A549 (cell line): ENCODE results near the gene EMD. TPM values are rescaled to one million over a fixed set of nuclear protein-coding genes. Genes with fewer than 3 reads are reported as not detected.

Experiments
- ATAC-seq, 2 experiments: fragments of 200-7000 bp in 1 of 2; fragments of >200 bp in 1 of 2; cut with Nextera tagmentation in 1 of 2; cut with Tn5 transposase in 1 of 2; 3 replicates each; pipeline versions ENCODE4 v1.8.0 to v1.9.1; 2018 to 2020; ENCODE audit warnings: mild to moderate bottlenecking in 1 of 2, moderate library complexity in 1 of 2
- CTCF ChIA-PET: fragments of 300-600 bp; sonication (Branson Sonifier 250); formaldehyde crosslinking; extraction: SDS; loops from one replicate; lab custom pipeline; 2021; ENCODE audit warnings: antibody characterized with exemption, inconsistent platforms; lab: Yijun Ruan, JAX
- POLR2A ChIA-PET: fragments of 350-600 bp; formaldehyde crosslinking; extraction: SDS; loops from one replicate; lab custom pipeline; 2021; ENCODE audit warnings: antibody characterized with exemption, inconsistent platforms; lab: Yijun Ruan, JAX
- DNase-seq, 2 experiments: peaks; one replicate each; pipeline versions ENCODE4 v3.0.0 to v3.0.0-alpha.2; 2011 to 2016; ENCODE audit warnings: low read depth in 1 of 2, low spot score in 1 of 2
- FAIRE-seq: peaks from 2 replicates; lab custom pipeline; 2011; peaks lifted over from hg19 to GRCh38; lab: Jason Lieb, UNC
- H3K27ac ChIP-seq, 2 experiments: fragments of >200 bp; sonication (Bioruptor Twin); formaldehyde crosslinking; 3 replicates each; pipeline ENCODE4 v1.5.1; 2016 to 2017
- H3K4me1 ChIP-seq: fragments of >200 bp; sonication (Bioruptor Twin); formaldehyde crosslinking; 3 replicates; pipeline ENCODE4 v1.6.1; 2016
- H3K4me2 ChIP-seq: fragments of >200 bp; sonication (Bioruptor Twin); formaldehyde crosslinking; 3 replicates; pipeline ENCODE4 v1.6.1; 2016
- H3K4me3 ChIP-seq: fragments of >200 bp; sonication (Bioruptor Twin); formaldehyde crosslinking; 3 replicates; pipeline ENCODE4 v1.5.1; 2016
- H3K9me3 ChIP-seq: fragments of >200 bp; sonication (Bioruptor Twin); formaldehyde crosslinking; 3 replicates; pipeline ENCODE4 v1.6.1; 2016
- CEBPB ChIP-seq, 2 experiments: fragments of >200 bp in 1 of 2; sonication (Bioruptor Twin) in 1 of 2; formaldehyde crosslinking in 1 of 2; IDR thresholded peaks; 2 replicates each; pipeline ENCODE4 v1.6.1; 2012 to 2016
- EP300 ChIP-seq, 2 experiments: fragments of >200 bp; sonication (Bioruptor Twin); formaldehyde crosslinking; IDR thresholded peaks; 2 replicates in 1 of 2; 3 replicates in 1 of 2; pipeline ENCODE4 v1.6.1; 2016 to 2017
- FOSL2 ChIP-seq, 2 experiments: fragments of 450-650 bp in 1 of 2; fragments of >200 bp in 1 of 2; sonication (Bioruptor Twin) in 1 of 2; formaldehyde crosslinking; IDR thresholded peaks; 2 replicates each; pipeline versions ENCODE4 v1.5.0 to v1.6.1; 2016 to 2020; ENCODE audit warnings: mild to moderate bottlenecking in 1 of 2, moderate library complexity in 1 of 2
- FOXS1 ChIP-seq: fragments of 250-450 bp; sonication (Bioruptor Pico); IDR thresholded peaks from 2 replicates; pipeline ENCODE4 v1.5.0; 2020; ENCODE audit warnings: mild to moderate bottlenecking, moderate library complexity
- HOXA7 ChIP-seq: fragments of 250-450 bp; sonication (Bioruptor Pico); IDR thresholded peaks from 2 replicates; pipeline ENCODE4 v1.5.0; 2020; ENCODE audit warnings: mild to moderate bottlenecking, moderate library complexity
- HOXB5 ChIP-seq: fragments of 250-450 bp; sonication (Bioruptor Pico); IDR thresholded peaks from 2 replicates; pipeline ENCODE4 v1.5.0; 2020; ENCODE audit warnings: mild to moderate bottlenecking, moderate library complexity
- JUN ChIP-seq, 2 experiments: fragments of >200 bp; sonication (Bioruptor Twin); formaldehyde crosslinking; IDR thresholded peaks; 2 replicates in 1 of 2; 3 replicates in 1 of 2; pipeline ENCODE4 v1.6.1; 2016 to 2017
- JUNB ChIP-seq: fragments of >200 bp; sonication (Bioruptor Twin); formaldehyde crosslinking; IDR thresholded peaks from 2 replicates; pipeline ENCODE4 v1.6.1; 2016
- MAFK ChIP-seq: fragments of 450-650 bp; IDR thresholded peaks from 2 replicates; pipeline ENCODE4 v1.6.1; 2014; ENCODE audit not compliant: partially characterized antibody
- RAD21 ChIP-seq, 2 experiments: fragments of >200 bp in 1 of 2; sonication (Bioruptor Twin) in 1 of 2; formaldehyde crosslinking in 1 of 2; IDR thresholded peaks in 1 of 2; conservative IDR thresholded peaks in 1 of 2; 2 replicates in 1 of 2; 3 replicates in 1 of 2; pipeline ENCODE4 v1.6.1; 2012 to 2018; ENCODE audit warnings: inconsistent platforms in 1 of 2
- SMC3 ChIP-seq: fragments of >200 bp; sonication (Bioruptor Twin); formaldehyde crosslinking; IDR thresholded peaks from 3 replicates; pipeline ENCODE4 v1.6.1; 2018; ENCODE audit warnings: inconsistent platforms
- SREBF2 ChIP-seq: fragments of 450-650 bp; IDR thresholded peaks from 2 replicates; pipeline ENCODE4 v1.6.1; 2014; ENCODE audit warnings: mild to moderate bottlenecking, moderate library complexity
- TFCP2L1 ChIP-seq: fragments of 250-450 bp; sonication (Bioruptor Pico); IDR thresholded peaks from 2 replicates; pipeline ENCODE4 v1.5.0; 2021; ENCODE audit warnings: mild to moderate bottlenecking
- TP53 ChIP-seq: fragments of 250-450 bp; sonication (Bioruptor Pico); IDR thresholded peaks from 2 replicates; pipeline ENCODE4 v1.5.0; 2021; ENCODE audit warnings: mild to moderate bottlenecking, moderate library complexity
- ZFP36 ChIP-seq: fragments of 450-650 bp; IDR thresholded peaks from 2 replicates; pipeline ENCODE4 v1.6.1; 2014; ENCODE audit warnings: borderline replicate concordance; ENCODE audit not compliant: partially characterized antibody
- ZNF302 ChIP-seq: fragments of 250-450 bp; sonication (Bioruptor Pico); IDR thresholded peaks from 2 replicates; pipeline ENCODE4 v1.9.0; 2021; ENCODE audit warnings: inconsistent platforms, mild to moderate bottlenecking, moderate library complexity
- WGBS: methylation state at CpG from one replicate; pipeline ENCODE4 v1.1.6; 2017; ENCODE audit errors: missing lambda C conversion rate; 5-methylcytosine and 5-hydroxymethylcytosine counted together
- polyA plus RNA-seq, 4 experiments: library from polyadenylated mRNA; depleted of rRNA in 3 of 4; stranded (reverse); fragments of >200 nt; fragmentation: RNase III in 1 of 4; extraction: RNeasy Plus Mini Kit Qiagen cat#74134 plus additional on column Dnase treatment in 1 of 4; gene quantifications; 2 replicates in 3 of 4; 3 replicates in 1 of 4; pipeline ENCODE4 v1.2.3, GENCODE V29; 2011 to 2017
- TF ChIP-seq, protein P1 (sequence below): fragments of 150-350 bp; IDR thresholded peaks from 2 replicates; pipeline ENCODE4 v1.6.1; 2014; ENCODE audit warnings: low read depth, mild to moderate bottlenecking, low read length
- TF ChIP-seq, protein P2 (sequence below): fragments of >200 bp; sonication (Bioruptor Twin); formaldehyde crosslinking; IDR thresholded peaks from 2 replicates; pipeline ENCODE4 v1.6.1; 2016
- TF ChIP-seq, protein P3 (sequence below): IDR thresholded peaks from 2 replicates; pipeline ENCODE4 v1.6.1; 2012; ENCODE audit warnings: low read depth, borderline replicate concordance
- TF ChIP-seq, protein P4 (sequence below): IDR thresholded peaks from 2 replicates; pipeline ENCODE4 v1.6.1; 2012
- TF ChIP-seq, protein P5 (sequence below): fragments of 250-450 bp; sonication (Bioruptor Pico); IDR thresholded peaks from 2 replicates; pipeline ENCODE4 v1.5.0; 2020; ENCODE audit warnings: low read depth, mild to moderate bottlenecking, moderate library complexity

Gene EMD
- polyA plus RNA-seq, 2 of the 4 experiments (the other 2 are of a cell fraction), result 34.6 to 126 TPM

DNA sequence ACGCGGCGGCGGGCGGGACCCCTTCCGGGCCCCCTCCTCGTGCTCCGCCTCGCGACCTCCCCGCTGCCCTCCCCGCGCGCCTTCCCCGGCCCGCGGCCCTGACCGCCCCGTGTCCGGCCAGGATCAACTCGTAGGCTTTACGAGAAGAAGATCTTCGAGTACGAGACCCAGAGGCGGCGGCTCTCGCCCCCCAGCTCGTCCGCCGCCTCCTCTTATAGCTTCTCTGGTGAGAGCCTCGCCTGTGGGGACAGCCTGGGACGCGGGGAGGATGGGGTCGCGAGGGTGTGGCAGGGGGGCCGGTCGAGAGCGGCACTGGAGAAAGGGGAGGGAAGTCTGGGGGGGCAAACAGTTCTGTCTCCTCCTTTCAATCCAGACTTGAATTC, 465 bp downstream of the EMD start:
- ChIA-PET POLR2A (interaction anchor here (1.3 to 1.6 kb wide), 2 partner anchors 9 to 18 kb away, joined by 9 to 11 read pairs; partner anchors contain the start of gene RPL10), CTCF (interaction anchor here (1.7 kb wide), 1 partner anchor 17 kb away, joined by 8 read pairs; no protein-coding TSS in a partner anchor)
- ATAC-seq (no peak), DNase-seq (no peak), FAIRE-seq (no peak)
- Histone ChIP-seq H3K27ac (peak overlapping the region; percentile 86 to 96), H3K9me3 (no peaks in the 10 kb centered on the region), H3K4me2 (peak overlapping the region; percentile 98), H3K4me3 (peak overlapping the region; percentile 91), H3K4me1 (peaks cover 27% of the 10 kb centered on the region)
- no peak for TF ChIP-seq RAD21 (conservative IDR thresholded peaks at IDR 0.05 in 1 of 2, IDR thresholded peaks at IDR 0.05 in 1 of 2)
- TF ChIP-seq JUN (IDR thresholded peaks at IDR 0.05), result peak in 1 of 2 experiments; percentile 12; a peak in 1 of 5 replicates
- 0% methylated on average over 7 of the region's 38 CpGs for WGBS

DNA sequence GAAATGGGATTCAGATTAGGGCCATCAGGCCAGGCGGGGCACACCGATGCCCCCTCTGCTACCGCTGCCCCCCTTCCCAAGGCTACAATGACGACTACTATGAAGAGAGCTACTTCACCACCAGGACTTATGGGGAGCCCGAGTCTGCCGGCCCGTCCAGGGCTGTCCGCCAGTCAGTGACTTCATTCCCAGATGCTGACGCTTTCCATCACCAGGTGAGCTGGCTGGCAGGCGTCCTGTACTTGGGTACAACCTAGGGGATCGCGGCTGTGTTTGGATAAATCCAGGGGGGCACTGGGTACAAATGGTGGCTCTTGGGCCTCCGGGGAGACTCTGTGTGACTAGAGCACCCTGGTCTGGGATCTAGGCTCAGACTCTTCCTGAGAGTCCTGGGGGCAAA, 1.1 kb downstream of the EMD start:
- ATAC-seq (no peak), FAIRE-seq (no peak), DNase-seq (no peak)
- peak overlapping the region; percentile 98 for H3K4me2 ChIP-seq
- peak overlapping the region; percentile 91 for H3K4me3 ChIP-seq
- ChIA-PET POLR2A (interaction anchor here (1.6 kb wide), 1 partner anchor 9 kb away, joined by 11 read pairs; no protein-coding TSS in a partner anchor), CTCF (interaction anchor here (1.7 kb wide), 1 partner anchor 17 kb away, joined by 8 read pairs; no protein-coding TSS in a partner anchor)
- no peak for TF ChIP-seq ZNF302 (CRISPR knock-in tag)
- TF ChIP-seq, protein P1, sequence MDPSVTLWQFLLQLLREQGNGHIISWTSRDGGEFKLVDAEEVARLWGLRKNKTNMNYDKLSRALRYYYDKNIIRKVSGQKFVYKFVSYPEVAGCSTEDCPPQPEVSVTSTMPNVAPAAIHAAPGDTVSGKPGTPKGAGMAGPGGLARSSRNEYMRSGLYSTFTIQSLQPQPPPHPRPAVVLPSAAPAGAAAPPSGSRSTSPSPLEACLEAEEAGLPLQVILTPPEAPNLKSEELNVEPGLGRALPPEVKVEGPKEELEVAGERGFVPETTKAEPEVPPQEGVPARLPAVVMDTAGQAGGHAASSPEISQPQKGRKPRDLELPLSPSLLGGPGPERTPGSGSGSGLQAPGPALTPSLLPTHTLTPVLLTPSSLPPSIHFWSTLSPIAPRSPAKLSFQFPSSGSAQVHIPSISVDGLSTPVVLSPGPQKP, result no peak
- TF ChIP-seq, protein P2, sequence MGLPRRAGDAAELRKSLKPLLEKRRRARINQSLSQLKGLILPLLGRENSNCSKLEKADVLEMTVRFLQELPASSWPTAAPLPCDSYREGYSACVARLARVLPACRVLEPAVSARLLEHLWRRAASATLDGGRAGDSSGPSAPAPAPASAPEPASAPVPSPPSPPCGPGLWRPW, result no peak
- TF ChIP-seq, protein P3, sequence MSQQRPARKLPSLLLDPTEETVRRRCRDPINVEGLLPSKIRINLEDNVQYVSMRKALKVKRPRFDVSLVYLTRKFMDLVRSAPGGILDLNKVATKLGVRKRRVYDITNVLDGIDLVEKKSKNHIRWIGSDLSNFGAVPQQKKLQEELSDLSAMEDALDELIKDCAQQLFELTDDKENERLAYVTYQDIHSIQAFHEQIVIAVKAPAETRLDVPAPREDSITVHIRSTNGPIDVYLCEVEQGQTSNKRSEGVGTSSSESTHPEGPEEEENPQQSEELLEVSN, result no peak
- TF ChIP-seq JUNB, result no peak
- TF ChIP-seq HOXB5 (CRISPR knock-in tag), result no peak
- TF ChIP-seq TP53 (CRISPR knock-in tag), result no peak
- no peak for TF ChIP-seq FOXS1 (CRISPR knock-in tag)
- no peak for TF ChIP-seq FOSL2 (IDR thresholded peaks at IDR 0.05)
- no peak for TF ChIP-seq FOSL2 (CRISPR knock-in tag; IDR thresholded peaks at IDR 0.05)
- TF ChIP-seq, protein P4, sequence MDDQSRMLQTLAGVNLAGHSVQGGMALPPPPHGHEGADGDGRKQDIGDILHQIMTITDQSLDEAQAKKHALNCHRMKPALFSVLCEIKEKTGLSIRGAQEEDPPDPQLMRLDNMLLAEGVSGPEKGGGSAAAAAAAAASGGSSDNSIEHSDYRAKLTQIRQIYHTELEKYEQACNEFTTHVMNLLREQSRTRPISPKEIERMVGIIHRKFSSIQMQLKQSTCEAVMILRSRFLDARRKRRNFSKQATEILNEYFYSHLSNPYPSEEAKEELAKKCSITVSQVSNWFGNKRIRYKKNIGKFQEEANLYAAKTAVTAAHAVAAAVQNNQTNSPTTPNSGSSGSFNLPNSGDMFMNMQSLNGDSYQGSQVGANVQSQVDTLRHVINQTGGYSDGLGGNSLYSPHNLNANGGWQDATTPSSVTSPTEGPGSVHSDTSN, result no peak
- no peak for TF ChIP-seq SREBF2
- no peak for TF ChIP-seq EP300 (IDR thresholded peaks at IDR 0.05)
- no peak for TF ChIP-seq TFCP2L1 (CRISPR knock-in tag)
- no peak for TF ChIP-seq SMC3
- TF ChIP-seq HOXA7, result no peak
- TF ChIP-seq, protein P5, sequence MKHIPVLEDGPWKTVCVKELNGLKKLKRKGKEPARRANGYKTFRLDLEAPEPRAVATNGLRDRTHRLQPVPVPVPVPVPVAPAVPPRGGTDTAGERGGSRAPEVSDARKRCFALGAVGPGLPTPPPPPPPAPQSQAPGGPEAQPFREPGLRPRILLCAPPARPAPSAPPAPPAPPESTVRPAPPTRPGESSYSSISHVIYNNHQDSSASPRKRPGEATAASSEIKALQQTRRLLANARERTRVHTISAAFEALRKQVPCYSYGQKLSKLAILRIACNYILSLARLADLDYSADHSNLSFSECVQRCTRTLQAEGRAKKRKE, result no peak
- TF ChIP-seq MAFK, result no peak
- no peak for TF ChIP-seq CEBPB (IDR thresholded peaks at IDR 0.05)
- no peak for TF ChIP-seq ZFP36
- H3K27ac ChIP-seq, result peak overlapping the region; percentile 86 to 96
- peaks cover 27% of the 10 kb centered on the region for H3K4me1 ChIP-seq
- H3K9me3 ChIP-seq, result no peaks in the 10 kb centered on the region
- WGBS, result 63% methylated on average over 2 of the region's 13 CpGs
